Hematopoietic multipotent progenitor cell treated with erythropoietin and hydrocortisone succinate and interleukin-3 and kit ligand, for 4 days (in vitro differentiated cells): ENCODE results near the gene IGFBP5.
A peak's percentile ranks its signal among the peaks of the same experiment; 100 is the strongest.

Experiments
- DNase-seq: peaks from one replicate; pipeline ENCODE4 v3.0.0-alpha.2; 2015

IGFBP5 gene

DNA sequence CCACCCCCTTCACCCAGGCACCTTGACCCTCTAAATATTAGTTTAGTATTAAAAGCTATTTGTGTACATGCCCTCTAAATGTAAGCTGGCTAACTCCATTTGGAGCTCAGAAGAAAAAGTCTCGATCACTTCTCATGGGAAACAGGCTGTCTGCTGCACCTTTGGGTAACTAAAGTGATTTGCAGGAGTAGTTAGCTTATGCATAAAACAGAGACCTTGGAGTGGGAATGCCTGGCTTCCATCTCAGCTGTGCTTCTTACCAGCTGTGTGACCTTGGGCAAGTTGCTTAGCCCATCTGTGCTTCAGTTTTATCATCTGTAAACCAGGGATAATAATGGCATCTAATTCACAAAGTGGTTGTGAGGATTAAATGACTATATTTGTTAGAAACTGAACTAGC, 32.2 kb downstream of the IGFBP5 start:
- no peak for DNase-seq

DNA sequence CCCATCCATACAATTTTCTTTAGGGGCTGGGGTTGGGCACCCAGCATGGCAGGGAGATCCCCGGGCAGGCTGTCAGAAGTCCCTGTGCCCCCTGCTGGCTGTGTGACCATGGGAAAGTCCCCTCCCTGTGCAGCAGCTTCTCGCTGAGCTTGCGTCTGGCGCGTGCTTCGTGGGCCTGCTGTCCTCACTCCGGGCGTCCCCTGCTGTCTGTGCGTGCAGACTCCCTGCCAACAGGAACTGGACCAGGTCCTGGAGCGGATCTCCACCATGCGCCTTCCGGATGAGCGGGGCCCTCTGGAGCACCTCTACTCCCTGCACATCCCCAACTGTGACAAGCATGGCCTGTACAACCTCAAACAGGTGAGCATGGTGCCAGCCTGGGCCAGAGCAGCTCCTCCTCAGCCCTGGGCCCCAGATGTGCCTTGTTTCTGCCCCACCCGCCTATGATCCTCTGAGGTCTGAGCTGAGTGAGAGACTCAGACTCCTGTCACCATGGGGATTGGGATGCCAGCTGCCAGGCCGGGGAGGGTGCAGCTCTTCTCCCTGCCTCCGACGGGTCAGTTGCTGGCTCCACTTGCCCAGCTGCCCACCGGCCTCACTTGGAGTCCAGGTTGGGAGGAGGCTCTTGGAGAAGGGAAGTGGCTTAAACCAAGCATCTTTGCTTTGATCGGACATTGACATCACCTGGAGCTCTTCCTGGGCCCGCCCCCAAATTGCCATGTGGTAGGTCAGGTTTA, 33.5 kb downstream of the IGFBP5 start:
- peak; percentile 50 for DNase-seq

DNA sequence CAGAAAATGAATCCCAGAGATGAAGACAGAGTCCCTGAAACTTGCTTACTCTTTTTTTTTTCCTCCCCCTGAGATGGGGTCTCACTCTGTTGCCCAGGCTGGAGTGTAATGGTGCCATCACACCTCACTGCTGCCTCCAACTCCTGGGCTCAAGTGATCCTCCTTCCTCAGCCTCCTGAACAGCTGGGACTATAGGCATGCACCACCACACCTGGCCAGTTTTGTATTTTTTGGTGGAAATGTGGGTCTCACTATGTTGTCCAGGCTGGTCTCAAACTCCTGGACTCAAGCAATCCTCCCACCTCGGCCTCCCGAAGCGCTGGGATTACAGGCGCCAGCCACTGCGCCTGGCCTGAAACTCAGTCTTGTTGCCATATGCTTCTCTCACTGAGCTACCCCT, 34.3 kb downstream of the IGFBP5 start:
- no peak for DNase-seq

DNA sequence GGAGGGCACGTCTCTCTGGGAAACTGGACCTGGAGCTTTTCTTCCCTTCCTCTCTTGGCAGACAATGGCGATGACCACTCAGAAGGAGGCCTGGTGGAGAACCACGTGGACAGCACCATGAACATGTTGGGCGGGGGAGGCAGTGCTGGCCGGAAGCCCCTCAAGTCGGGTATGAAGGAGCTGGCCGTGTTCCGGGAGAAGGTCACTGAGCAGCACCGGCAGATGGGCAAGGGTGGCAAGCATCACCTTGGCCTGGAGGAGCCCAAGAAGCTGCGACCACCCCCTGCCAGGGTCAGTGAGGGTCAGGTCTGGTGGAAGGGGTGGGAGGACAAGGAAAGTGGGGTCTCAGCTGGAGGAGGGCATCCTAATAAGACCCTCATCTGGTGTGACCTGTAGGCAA, 34.9 kb downstream of the IGFBP5 start:
- no peak for DNase-seq

DNA sequence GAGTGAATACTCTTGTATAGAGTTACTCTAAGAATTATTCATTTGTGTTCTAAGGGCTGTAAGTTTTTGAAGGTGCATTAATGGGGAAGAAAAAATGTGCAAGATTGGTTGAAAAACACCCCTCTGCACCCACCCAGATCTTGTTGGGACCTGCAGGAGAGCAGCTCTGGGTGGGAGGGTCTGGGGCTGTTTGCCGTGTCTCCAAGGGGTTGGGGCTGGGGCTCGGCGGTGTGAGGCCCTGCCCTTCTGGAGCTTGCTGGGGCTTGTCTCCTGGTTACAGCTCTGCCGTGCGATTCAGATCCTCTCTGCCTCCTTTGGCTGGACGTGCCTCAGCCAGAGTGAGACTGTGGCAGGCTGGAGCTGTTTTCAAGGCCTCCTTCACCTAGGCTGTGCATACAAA, 36.1 kb downstream of the IGFBP5 start:
- no peak for DNase-seq

DNA sequence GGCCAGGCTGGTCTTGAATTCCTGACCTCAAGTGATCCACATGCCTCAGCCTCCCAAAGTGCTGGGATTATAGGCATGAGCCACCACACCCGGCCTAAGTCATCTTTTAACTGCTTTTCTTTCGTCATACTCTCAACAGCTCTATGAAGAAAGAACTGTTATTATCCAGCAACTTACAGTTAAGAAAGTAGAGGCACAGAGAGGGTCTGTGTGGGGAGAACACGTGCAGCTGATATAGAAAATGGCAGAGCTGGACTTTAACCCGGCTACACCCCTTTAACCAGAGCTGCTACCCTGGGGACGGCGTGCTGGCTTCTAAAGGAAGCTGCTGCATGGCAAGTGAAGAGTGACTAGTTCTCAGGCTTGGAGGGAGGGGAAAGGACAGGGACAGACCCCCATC, 36.6 kb downstream of the IGFBP5 start:
- no peak for DNase-seq

DNA sequence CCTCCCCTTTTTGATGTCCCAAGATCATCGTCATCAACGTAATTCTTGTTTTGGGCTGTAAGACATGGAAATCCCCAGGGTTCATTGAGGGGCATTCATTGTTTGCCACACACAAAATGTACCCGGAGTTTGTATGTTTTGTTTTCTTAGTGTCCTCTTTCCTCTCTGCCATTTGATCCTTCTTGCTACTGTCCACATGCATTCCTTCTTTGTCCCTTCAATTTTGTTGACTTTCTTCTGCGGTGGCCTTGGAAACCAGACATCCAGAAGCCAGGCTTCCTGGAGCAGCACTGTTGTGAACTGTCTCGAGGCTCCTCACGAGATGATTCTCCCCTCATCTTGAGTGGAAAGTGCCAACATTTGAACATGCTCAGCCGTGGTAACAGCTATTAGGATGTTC, 37.4 kb downstream of the IGFBP5 start:
- DNase-seq = no peak

DNA sequence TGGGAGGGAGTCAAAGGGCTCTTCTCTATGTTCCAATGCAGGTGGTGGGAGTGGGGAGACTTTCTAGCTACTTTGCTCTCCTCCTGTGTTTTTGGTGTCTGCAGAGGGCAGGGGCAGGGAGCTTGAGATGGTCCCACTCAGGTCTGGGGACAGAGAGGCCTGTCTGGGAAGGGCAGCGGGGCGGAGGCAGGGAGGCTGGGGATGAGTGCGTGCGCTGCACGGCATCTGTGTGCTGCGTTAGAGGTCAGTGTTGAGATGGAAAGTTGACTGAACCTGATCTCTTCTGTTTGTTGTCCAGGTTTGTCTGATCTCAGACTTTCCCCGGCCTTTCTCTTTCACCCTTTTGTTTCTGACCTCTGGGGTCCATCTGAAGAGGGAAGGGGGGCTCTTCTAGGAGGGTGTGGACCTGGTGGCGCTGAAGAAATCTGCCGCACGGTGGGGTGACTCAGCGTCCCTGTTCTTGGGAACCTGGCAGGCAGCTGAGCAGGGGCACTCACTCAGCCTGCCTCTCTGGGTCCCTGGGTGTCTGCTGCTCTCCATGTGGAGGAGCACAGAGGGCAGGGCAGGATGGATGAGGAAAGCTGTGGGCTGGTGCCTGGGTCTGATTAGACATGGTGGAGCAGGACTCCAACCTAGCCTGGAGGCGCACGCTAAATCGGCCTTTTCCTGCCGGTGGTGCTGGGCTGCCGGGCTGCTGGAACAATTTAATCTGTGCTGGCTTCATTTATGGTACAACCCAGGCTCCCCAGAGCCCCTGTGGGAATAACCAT, 38.1 kb downstream of the IGFBP5 start:
- no peak for DNase-seq

DNA sequence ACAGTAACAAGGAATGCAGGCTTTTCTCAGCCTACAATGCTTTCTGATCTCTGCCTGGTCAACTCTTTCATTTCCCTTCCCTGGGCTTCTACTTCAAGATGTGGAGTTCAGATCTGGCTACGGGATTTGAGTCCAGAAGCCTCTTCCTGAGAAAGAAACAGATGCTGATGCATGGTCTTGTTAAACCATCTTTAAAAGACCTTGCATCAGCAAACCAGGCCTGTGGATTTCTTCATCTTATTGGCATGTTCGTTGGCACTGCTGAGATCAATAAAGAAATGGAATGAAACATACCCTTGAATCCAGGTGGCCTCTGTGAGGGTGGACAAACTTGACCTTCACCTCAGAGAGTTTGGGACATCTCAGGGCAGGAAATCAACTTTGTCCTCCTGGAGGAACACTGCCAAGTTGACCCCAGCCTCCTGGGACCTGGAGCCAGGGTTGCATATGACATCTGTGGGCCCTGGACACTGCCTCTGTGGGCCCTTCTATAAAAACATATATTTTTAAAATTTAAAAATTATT, 40.8 kb downstream of the IGFBP5 start:
- DNase-seq = no peak

DNA sequence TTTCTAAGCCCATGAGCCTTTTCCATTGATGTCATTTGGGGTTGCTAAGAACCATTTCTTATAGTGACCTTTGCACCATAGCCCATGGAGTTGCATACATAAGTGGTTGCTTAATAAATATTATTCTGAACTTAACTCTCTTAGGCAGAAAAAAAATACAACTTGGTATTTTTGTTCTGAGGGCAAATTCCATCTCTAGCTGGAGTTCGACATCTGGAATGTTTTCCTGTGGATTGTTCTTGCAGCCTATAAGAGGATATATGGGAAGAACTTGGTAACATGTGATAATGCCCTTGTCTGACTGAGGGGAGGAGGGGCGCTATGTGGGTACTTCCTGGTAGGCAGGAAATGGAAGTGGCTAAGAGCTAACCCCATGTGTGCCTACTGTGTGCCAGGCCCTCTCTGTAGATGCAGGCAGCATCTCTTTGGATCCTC, 41.4 kb downstream of the IGFBP5 start:
- DNase-seq = no peak

DNA sequence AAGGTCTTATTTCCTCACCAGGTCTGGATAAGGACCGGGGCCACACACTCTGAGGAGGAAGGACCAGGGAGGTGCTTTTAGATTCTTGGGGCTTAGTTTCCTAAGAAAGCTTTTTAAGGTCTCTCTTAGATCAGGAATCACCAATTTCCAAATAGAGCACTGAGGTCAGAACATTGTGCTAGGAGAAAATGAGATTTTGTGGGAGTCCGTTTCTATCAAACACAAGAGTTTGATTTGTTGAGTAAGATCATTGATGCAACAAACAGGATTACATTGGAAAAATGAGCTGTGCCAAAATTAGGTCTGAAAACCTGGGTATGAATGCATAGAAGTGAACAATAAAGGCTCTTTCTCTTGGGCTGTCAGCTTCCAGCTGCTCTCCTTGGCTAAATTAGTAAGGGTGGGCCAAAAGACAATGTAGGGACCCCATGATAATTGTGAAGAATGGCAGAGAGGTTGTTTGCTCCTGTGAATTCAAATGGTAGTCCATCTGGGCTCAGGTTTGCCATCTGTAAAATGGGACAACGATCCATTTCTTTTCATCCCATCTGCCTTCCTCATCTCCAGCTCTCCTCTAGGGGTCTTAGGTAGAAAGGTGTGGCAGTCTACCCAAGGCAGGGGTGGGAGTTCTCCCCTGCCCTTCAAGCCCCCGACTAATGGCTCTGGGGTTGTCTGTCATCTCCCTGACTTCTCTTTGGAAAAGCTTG, 42.1 kb downstream of the IGFBP5 start:
- DNase-seq = no peak

DNA sequence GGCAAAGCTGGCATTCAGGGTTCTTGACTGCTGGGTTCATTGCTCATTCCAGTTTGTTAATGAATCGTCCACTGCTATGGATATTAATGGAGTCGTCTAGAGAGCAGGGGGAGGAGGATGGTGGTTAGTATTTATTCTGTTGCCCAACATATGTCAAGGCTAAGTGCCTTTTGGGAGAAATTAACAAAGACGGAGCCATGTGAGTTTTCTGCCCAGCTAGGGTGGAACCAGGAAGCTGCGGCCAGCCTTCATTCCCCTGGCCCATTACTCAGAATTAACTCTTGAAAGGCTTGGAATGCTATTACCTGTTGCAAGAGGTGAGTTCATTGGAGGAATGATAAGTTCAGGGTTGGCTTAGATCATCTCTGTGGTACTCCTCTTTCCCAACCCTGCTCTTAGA, 42.8 kb downstream of the IGFBP5 start:
- no peak for DNase-seq

DNA sequence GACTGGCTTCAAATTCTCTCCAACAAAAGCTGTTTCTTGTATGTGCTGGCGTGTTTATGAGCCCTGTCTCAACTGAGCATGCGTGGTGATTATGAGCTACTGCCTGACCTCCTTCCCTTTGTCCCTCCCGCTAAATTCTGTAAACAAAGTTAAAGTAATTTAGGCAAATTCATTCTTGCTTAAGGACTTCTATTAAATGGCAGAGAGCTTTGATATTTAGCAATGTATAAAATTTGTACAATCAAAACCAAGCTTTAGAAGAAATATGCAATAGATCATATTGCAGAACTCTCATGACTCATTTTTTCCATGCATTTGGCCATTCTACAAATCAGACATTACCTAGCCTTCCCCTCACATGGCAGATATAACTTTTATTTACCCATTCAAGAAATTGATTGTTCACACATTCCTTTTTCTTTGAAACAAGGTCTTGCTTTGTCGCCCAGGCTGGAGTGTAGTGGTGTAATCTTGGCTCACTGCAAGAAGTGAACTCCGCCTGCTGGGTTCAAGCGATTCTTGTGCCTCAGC, 43.9 kb downstream of the IGFBP5 start:
- no peak for DNase-seq

DNA sequence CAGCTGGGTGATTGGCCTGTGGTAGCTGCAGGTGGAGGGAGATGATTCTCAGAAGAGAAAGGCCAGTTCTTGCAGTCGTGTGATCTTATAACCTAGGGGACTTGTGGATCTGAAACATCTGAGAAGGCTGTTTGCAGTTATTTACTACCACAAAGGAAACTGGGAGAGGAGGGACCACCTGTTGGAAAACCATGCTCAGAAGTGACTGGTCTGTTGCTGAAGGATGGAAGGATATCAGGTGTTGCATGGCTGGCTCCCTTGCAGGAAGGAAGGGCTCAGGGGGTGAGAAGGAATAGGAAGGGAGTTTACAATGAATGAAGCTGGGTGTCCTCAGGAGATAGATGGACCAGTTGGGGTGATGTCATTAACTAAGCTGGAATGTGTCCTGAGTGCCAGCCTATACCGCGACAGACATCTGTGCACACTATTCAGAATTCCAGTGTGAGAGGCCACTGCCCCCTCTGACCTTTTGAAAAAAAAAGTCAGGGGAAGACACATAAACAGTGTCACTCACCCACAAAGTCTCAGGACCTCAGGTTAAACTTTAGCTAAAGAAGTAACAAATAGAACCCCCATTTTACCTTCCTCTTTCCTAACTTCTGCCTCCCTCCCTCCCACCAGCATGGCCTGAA, 44.6 kb downstream of the IGFBP5 start:
- no peak for DNase-seq

DNA sequence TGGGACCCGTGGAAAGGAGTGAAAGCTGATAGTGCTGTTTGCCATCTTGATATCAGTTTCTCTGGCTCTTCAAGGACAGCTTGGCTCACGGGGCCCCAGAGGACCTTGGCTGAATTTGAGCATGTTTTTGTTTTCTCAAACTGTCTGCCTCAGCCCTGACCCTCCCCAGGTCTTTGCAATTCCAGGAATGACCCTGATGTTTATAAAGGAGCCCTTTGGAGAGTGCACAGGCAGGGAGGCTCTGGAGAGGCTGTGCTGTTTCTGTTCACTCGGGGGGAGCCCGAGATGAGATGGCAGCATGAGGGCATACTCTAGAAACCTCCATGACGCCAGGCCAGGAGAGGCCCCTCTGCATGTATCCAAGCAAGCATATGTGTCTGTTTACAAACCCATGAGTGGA, 45.8 kb downstream of the IGFBP5 start:
- no peak for DNase-seq

DNA sequence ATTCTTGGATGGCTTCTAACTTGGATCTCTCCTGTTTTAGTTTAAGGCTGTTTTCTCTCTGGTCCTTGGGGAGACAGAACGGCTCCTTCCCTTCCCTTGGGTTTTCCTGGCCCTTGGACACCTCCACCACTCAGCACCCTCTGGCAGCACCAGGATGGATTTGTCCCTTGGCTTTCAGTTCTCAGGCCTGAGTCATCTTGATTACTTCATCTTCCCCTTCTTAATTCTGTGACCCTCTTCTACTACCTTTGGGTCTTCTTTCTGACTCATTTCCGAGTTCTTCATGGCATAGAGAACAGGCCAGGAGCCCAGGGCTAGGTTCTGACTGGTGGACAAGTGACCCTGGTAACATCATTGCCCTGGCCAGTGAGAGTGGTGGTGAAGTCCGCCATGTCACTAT, 47.2 kb downstream of the IGFBP5 start:
- DNase-seq = no peak

DNA sequence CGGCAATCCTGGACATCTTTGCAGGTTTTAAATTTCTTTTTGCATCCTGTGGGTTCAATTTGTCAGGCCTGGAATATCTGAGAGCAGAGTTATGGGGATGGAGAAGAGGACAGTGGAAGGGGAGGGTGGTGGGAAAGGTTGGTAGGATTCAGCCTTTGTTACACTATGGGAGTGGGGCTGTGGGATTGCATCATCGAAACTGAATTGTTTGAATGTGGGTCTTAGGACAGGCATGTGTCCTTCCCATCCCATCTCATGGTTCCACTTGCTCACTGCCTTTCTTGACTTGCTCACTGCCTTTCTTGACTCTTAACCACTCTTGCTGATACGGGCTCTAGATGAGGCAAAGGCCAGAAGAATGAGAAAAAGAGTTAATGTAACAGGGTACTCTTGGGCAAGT, 49.2 kb downstream of the IGFBP5 start:
- DNase-seq = no peak

DNA sequence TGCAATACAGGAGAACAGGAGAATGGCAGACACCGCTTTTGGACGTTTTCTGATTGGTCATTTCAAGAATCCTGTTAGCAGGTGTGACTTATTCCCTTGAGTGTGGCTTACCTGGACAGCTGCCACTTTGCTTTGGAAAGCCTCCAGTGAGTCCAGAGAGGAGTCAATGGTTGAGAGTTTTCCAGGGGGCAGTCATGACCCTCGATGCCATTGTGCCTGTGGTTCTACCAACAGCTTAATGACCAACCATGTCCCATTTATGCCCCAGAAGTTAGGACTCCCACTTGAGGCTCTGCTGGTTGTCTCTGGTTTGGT, 49.8 kb downstream of the IGFBP5 start:
- DNase-seq = no peak

DNA sequence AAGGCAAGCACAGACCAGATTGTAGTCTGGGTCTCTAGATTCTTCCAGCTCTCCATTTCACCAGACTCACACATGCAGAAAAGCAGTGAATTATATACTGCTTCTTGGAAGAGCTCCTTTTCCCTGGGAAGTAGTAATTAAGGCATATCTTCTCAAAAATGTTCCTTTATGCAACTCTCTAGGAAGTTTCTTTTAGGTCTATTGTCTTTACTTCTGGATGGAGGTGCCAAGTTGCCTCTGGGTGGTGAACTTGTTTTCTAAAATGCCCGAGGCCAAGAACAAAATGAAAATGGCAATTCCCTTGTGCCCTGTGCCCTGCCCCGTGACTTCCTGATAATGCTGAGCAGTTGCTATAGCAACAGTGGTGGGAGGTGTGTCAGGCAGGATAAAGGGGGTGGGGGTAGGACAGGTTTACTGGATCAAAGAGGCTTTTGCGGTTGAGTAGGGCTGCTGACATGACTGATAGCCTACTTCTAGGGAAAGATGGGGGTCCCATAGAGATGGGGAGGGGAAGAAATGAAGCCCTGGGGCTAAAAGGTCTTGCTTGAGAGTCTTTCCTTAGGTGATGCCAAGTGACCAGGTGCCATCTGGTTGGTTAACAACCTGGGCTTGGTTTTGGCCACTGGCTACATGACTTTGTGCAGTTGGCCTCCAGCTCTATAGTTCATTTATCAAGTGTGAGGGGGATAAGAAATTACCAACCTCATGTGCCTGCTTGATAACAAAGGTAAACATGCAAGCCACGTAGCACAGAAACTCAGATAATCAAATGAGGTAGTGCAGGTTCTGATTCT, 50.3 kb downstream of the IGFBP5 start:
- DNase-seq = no peak

DNA sequence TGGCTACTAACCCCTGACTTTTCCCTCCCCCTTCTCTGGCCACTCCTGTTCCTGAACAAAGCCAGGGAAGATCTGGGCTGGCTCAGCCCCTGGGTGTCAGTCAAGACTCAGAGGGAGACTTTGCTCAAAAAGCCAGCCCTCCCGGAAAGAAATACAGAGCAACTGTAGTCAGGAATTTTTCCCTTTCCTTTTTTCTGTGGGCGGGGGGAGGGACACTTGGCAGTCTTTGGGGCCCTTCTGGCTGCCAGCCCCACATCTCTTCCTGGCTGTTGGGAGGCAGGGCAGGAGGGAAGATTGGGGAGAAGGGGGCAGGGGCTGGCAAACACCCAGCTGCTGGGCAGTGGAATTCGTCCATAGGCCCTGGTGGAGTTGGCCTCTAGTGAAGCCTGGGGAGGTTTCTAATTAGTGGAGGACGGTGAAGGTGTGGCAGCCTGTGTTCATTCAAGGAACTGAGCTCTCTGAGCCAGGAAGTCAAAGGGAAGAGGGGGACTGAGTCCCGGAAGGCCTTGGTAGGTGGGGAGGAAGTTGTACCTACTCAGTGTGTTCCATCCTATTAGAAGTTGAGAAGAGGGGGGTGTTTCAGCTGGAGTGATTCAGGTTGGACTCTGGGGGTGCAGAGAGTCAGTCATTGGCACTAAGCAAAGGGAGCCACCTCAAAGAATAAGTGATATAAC, 51.2 kb downstream of the IGFBP5 start:
- no peak for DNase-seq

DNA sequence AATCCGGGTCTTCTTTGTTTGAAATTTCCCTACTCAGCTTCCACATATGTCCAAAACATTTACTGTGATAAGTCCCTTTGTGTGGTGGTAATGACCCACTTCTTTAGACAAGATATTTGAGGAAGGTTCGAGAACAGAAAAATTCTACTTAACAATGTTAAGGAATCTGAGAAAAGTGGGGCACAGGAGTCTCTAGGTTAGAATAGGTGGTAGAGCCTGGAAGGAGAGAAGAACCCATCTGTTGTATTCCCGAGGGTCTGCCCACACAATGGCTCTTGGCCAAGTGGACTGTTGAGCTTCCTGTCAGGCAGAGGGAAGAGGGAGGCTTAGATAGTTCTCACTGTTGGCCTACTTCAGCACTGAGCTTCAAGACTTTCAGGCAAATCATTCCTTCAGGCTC, 57.9 kb downstream of the IGFBP5 start:
- no peak for DNase-seq
